GM10266 (cell line): Measurements from ENCODE around the gene IDUA.

Experiments used
- DNase-seq: peaks from one replicate; pipeline ENCODE4 v3.0.0; 2012; ENCODE audit errors: extremely low spot score
- TF ChIP-seq, protein P1 (sequence below): IDR thresholded peaks from 2 replicates; pipeline ENCODE4 v1.5.1; 2012; ENCODE audit warnings: mild to moderate bottlenecking, low read depth; ENCODE audit not compliant: control insufficient read depth, insufficient read depth; ENCODE audit errors: missing control alignments

The IDUA gene

GRCh38 chr4:1010395-1011021 is 23.7 kb downstream of the IDUA start:
- DNase-seq, result no peak
- TF ChIP-seq, protein P1, sequence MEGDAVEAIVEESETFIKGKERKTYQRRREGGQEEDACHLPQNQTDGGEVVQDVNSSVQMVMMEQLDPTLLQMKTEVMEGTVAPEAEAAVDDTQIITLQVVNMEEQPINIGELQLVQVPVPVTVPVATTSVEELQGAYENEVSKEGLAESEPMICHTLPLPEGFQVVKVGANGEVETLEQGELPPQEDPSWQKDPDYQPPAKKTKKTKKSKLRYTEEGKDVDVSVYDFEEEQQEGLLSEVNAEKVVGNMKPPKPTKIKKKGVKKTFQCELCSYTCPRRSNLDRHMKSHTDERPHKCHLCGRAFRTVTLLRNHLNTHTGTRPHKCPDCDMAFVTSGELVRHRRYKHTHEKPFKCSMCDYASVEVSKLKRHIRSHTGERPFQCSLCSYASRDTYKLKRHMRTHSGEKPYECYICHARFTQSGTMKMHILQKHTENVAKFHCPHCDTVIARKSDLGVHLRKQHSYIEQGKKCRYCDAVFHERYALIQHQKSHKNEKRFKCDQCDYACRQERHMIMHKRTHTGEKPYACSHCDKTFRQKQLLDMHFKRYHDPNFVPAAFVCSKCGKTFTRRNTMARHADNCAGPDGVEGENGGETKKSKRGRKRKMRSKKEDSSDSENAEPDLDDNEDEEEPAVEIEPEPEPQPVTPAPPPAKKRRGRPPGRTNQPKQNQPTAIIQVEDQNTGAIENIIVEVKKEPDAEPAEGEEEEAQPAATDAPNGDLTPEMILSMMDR, result no peak

DNA sequence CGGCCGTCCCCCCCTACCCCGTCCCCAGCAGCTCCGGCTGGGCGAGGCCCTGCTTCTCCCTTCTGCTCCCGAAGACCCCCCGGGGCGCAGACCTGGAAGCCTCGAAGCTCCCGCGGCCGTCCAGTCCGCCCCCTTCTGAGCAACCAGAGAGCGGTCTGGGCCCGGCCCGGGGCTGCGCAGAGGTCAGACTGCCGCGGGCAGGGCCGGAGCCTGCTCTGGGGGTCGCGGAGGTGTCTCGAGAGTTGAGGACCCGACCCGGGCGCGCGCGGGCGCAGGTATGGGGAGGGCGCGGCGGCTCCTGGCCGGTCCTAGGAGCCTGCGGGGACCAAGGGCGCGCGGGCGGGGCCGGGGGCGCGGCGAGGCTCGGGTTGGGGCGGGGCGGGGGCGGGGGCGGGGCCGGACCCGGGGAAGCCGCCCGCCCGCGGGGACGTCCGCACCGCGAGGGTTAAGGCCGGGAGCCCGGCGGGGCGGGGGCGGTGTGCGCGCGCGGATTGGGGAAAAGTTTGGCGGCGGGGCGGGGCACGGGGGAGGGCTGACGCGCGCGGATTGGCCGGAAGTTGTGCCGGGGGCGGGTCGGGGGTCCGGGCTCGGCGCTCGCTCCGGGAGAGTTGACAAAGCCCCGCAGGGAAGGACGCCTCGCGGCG is 24.3 kb downstream of the IDUA start, which contains the start of gene FGFRL1:
Gene FGFRL1 (plus strand): TSS at position 605 of the 644 bp plus-strand sequence. CDS start 860 bp downstream, outside the sequence.
- DNase-seq, result peak; percentile 98
- TF ChIP-seq, protein P1, result no peak

- TF ChIP-seq, protein P1, result no peak
- no peak for DNase-seq
Observed at GRCh38 chr4:1011666-1012033, 24.8 kb downstream of the IDUA start.

DNA sequence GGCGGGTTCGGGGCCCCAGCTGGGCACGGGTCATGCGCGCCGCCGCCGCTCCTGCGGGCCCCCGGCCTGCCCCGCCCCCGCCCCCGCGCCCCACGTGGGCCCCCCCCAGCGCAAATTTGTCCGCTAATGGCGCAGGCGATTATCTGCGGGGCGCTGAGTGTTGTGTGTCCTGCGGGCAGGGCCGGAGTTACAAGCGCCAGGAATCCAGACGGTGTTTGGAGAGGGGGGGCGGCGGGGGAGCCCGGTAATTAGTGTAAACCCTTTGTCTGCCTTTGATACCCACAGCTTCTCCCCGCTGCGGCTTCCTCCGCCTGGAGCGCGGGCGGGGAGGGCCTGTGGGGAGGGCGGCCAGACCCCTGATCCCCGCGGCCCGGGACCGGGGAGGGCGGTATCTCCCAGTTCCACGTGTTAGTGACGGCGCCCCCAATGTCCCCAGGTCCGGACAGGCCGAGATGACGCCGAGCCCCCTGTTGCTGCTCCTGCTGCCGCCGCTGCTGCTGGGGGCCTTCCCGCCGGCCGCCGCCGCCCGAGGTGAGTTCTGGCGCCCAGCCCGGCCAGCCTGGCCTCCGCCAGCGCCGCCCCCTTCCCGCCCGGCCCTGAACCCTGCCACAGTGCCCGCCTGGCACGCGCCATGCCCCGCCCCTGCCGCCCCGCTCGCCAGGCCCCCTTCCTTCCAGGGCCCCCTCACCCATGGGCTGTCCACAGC is 25.3 kb downstream of the IDUA start:
- TF ChIP-seq, protein P1, result no peak
- DNase-seq, result peak; percentile 65

DNA sequence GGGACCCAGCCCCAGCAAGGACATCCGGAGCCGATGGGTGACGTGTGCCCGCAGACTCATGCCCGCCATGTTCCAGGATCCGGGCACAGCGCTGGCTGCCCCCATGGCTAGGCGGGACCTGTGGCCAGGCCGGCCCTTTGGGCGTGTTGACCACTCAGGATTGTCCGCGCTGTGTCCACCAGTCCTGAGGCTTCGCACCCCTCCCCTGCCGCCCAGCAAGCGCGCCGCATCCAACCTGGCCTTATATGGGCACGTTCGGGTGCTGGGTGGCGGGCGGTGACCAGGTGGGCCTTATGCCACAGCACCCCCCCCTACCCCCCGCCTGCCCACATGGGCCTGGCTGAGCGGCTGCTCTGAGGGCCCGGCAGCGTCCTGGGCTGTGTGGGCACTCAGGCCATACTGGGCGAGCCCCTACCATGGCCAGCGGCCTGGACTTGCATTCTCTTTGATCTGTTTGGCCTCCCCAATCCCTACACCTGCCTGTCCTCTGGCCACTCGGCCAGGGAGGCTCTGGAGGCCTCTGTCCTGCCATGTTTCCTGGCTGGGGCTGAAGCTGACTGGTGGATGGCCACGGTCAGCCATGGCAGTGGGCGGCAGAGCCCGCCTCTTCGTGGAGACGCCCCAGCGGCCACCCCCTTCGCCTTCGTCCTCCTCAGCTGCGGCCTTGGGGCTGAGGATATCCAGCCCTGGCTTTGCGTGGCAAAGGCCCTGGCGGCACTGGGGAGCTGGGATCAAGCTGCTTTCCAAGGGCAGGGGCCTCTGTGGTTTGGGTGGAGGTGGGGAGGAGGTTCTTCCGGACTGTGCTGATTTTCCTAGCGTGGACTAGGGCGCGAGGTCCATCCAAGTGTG is 26.6 kb downstream of the IDUA start:
- TF ChIP-seq, protein P1, result no peak
- DNase-seq, result no peak

DNA sequence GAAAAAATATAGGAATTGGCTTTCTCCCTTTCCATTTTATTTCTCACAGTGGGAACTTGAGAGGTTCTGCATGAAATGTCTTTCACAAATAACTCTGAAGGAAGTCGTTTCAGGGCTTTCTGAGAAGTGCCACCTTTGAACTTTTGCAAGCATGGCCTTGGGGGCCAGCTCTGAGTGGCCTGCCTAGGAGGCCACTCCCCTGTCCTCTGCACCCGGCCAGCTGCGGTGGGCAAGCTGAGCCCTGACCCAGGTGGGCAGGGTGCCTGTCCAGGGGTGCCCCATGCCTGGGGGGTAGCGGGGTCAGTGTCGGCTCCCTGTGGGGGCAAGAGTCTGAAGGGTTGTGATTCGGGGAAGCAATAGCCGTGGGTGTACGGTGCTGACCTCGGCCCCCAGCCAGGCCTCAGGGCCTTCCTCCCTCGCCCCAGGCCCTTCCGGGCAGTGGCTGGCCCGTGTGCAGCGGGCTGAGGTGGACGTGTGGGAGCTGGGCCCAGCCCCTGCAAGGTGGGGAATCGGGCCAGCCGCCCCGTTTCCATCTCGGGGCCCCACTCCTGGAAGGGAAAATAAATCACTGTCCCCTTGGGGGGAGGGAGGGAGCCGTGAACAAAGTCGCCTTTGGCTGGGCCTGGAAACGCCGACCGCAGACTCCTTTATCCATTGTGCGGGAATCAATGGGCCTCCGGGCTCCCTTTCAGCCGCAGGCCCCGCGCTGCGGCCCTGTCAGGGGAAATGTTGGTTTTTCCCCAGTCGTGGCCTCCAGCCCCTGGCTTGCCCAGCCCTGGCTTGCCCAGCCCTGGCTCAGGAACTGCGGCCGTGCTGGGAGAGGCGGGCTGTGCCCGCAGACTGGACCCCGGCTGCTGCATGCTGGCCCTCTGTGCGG is 27.7 kb downstream of the IDUA start:
- TF ChIP-seq, protein P1, result no peak
- no peak for DNase-seq
